Caco-2 (cell line): Measurements from ENCODE around the gene SLC25A34. TPM values are rescaled to one million over a fixed set of nuclear protein-coding genes. Genes with fewer than 3 reads are reported as not detected.

Source experiments
- BruUV-seq: library from RNA; stranded (reverse); fragments of 400-500 nt; replicated peaks from 2 replicates; lab custom pipeline; 2021; lab: Mats Ljungman, UMichigan
- CTCF ChIA-PET: fragments of 300-600 bp; sonication (Branson Sonifier 250); formaldehyde crosslinking; loops from one replicate; lab custom pipeline; 2022; ENCODE audit warnings: antibody characterized with exemption; lab: Charles Lee
- POLR2A ChIA-PET: fragments of 300-600 bp; sonication (Branson Sonifier 250); formaldehyde crosslinking; loops from one replicate; lab custom pipeline; 2022; ENCODE audit warnings: antibody characterized with exemption; lab: Charles Lee
- DNase-seq, 2 experiments: peaks; one replicate each; pipeline versions ENCODE4 v3.0.0 to v3.0.0-alpha.2; 2020 to 2022
- H3K27me3 ChIP-seq: replicated peaks from 2 replicates; pipeline ENCODE4 v1.6.0; 2011; ENCODE audit warnings: low read length; ENCODE audit not compliant: control insufficient read depth, insufficient read depth
- H3K36me3 ChIP-seq: 2 replicates; pipeline ENCODE4 v1.5.1; 2011; ENCODE audit warnings: low read length; ENCODE audit not compliant: control insufficient read depth, insufficient read depth
- H3K4me1 ChIP-seq: fragments of 250-450 bp; sonication (Bioruptor Pico); 2 replicates; pipeline ENCODE4 v1.5.1; 2020; ENCODE audit warnings: mild to moderate bottlenecking
- H3K4me3 ChIP-seq: 2 replicates; pipeline ENCODE4 v1.5.1; 2011; ENCODE audit warnings: low read depth, mild to moderate bottlenecking, control low read depth, low read length
- H3K9me3 ChIP-seq: fragments of 250-450 bp; sonication (Bioruptor Pico); 2 replicates; pipeline ENCODE4 v1.5.1; 2020; ENCODE audit warnings: mild to moderate bottlenecking, moderate library complexity
- H3K27ac Mint-ChIP-seq: one replicate; pipeline ENCODE4 v1.8.0; 2022; ENCODE audit warnings: mixed read lengths; ENCODE audit not compliant: unreplicated experiment
- H3K27me3 Mint-ChIP-seq: one replicate; pipeline ENCODE4 v1.8.0; 2022; ENCODE audit warnings: mixed read lengths; ENCODE audit not compliant: insufficient read depth, unreplicated experiment
- H3K36me3 Mint-ChIP-seq: one replicate; pipeline ENCODE4 v1.8.0; 2022; ENCODE audit warnings: mild to moderate bottlenecking, mixed read lengths; ENCODE audit not compliant: insufficient read depth, unreplicated experiment
- H3K4me1 Mint-ChIP-seq: one replicate; pipeline ENCODE4 v1.8.0; 2022; ENCODE audit warnings: low read depth, mixed read lengths; ENCODE audit not compliant: unreplicated experiment
- H3K4me3 Mint-ChIP-seq: one replicate; pipeline ENCODE4 v1.8.0; 2022; ENCODE audit warnings: mild to moderate bottlenecking, moderate library complexity, mixed read lengths; ENCODE audit not compliant: unreplicated experiment
- H3K9me3 Mint-ChIP-seq: one replicate; pipeline ENCODE4 v1.8.0; 2022; ENCODE audit warnings: mixed read lengths; ENCODE audit not compliant: unreplicated experiment
- CTCF ChIP-seq, 2 experiments: fragments of 200-600 bp in 1 of 2; IDR thresholded peaks; 1 replicate in 1 of 2; 2 replicates in 1 of 2; pipeline versions ENCODE4 v1.5.1 to v1.8.0; 2011 to 2022; ENCODE audit warnings: antibody characterized with exemption in 1 of 2, control low read depth in 1 of 2, inconsistent platforms in 1 of 2, low read depth in 1 of 2, low read length in 1 of 2, mild to moderate bottlenecking in 1 of 2, moderate library complexity in 1 of 2; ENCODE audit not compliant: insufficient read depth in 1 of 2, severe bottlenecking in 1 of 2, unreplicated experiment in 1 of 2
- intact Hi-C: fragments of 100-400 bp; cut with micrococcal nuclease; formaldehyde crosslinking; loops from one replicate; pipeline ENCODE4 v1.10.0; 2022; ENCODE audit not compliant: unreplicated experiment
- total RNA-seq: library from RNA; stranded (reverse); gene quantifications from 2 replicates; pipeline ENCODE4 v1.2.3, GENCODE V29; 2022

The SLC25A34 gene
- total RNA-seq, 1 experiment from 2014 or later = 1.1 TPM

GRCh38 chr1:15723631-15724246 is 12.3 kb upstream of the SLC25A34 start:
- BruUV-seq = no TSS peak
- H3K4me3 Mint-ChIP-seq = no peak overlapping the region
- no peak for DNase-seq
- Histone ChIP-seq H3K9me3 (no peaks in the 10 kb centered on the region), H3K36me3 (no peaks in the 10 kb centered on the region; the same call in 1 of the 2 replicates), H3K4me1 (no peaks in the 10 kb centered on the region), H3K27me3 (no peaks in the 10 kb centered on the region), H3K4me3 (no peak overlapping the region)
- H3K27me3 Mint-ChIP-seq = no peaks in the 10 kb centered on the region
- no peaks in the 10 kb centered on the region for H3K4me1 Mint-ChIP-seq
- no peak overlapping the region for H3K27ac Mint-ChIP-seq
- intact Hi-C loops = no loop called here
- no peak for TF ChIP-seq CTCF (IDR thresholded peaks at IDR 0.05; ENCODE audit: insufficient read depth in 1 of 2, low read depth in 1 of 2, low read length in 1 of 2, severe bottlenecking in 1 of 2, unreplicated experiment in 1 of 2)
- CTCF ChIA-PET = no interaction called here
- POLR2A ChIA-PET = no interaction called here
- peaks cover 27% of the 10 kb centered on the region for H3K36me3 Mint-ChIP-seq
- H3K9me3 Mint-ChIP-seq = no peaks in the 10 kb centered on the region

GRCh38 chr1:15724949-15725880 is 10.8 kb upstream of the SLC25A34 start:
- Histone ChIP-seq H3K27me3 (no peaks in the 10 kb centered on the region), H3K4me3 (no peak overlapping the region), H3K9me3 (no peaks in the 10 kb centered on the region), H3K4me1 (no peaks in the 10 kb centered on the region), H3K36me3 (no peaks in the 10 kb centered on the region; the same call in 1 of the 2 replicates)
- H3K36me3 Mint-ChIP-seq = peaks cover 24% of the 10 kb centered on the region
- TF ChIP-seq CTCF (IDR thresholded peaks at IDR 0.05; ENCODE audit: insufficient read depth in 1 of 2, low read depth in 1 of 2, low read length in 1 of 2, severe bottlenecking in 1 of 2, unreplicated experiment in 1 of 2) = no peak
- ChIA-PET CTCF (no interaction called here), POLR2A (no interaction called here)
- H3K9me3 Mint-ChIP-seq = no peaks in the 10 kb centered on the region
- BruUV-seq = no TSS peak
- no peaks in the 10 kb centered on the region for H3K27me3 Mint-ChIP-seq
- H3K27ac Mint-ChIP-seq = no peak overlapping the region
- DNase-seq = peak in 1 of 2 experiments; percentile 69
- peaks cover 6% of the 10 kb centered on the region for H3K4me1 Mint-ChIP-seq
- H3K4me3 Mint-ChIP-seq = no peak overlapping the region
- intact Hi-C loops = no loop called here

GRCh38 chr1:15726508-15726907 is 9.6 kb upstream of the SLC25A34 start:
- CTCF ChIA-PET = no interaction called here
- Histone ChIP-seq H3K27me3 (no peaks in the 10 kb centered on the region), H3K9me3 (no peaks in the 10 kb centered on the region), H3K4me3 (no peak overlapping the region), H3K4me1 (no peaks in the 10 kb centered on the region), H3K36me3 (no peaks in the 10 kb centered on the region; the same call in 1 of the 2 replicates)
- Mint-ChIP-seq H3K27ac (no peak overlapping the region), H3K27me3 (no peaks in the 10 kb centered on the region), H3K4me1 (peaks cover 6% of the 10 kb centered on the region), H3K4me3 (no peak overlapping the region), H3K9me3 (no peaks in the 10 kb centered on the region), H3K36me3 (peaks cover 12% of the 10 kb centered on the region)
- POLR2A ChIA-PET = no interaction called here
- intact Hi-C loops = no loop called here
- no TSS peak for BruUV-seq
- DNase-seq = no peak
- no peak for TF ChIP-seq CTCF (IDR thresholded peaks at IDR 0.05; ENCODE audit: insufficient read depth in 1 of 2, low read depth in 1 of 2, low read length in 1 of 2, severe bottlenecking in 1 of 2, unreplicated experiment in 1 of 2)
